HG03457 (cell line): Measurements from ENCODE around the gene PHYKPL.

Source experiments
- ATAC-seq: cut with Tn5 transposase; IDR thresholded peaks from one replicate; pipeline ENCODE4 v1.9.1; 2021; ENCODE audit warnings: moderate number of reproducible peaks; ENCODE audit not compliant: unreplicated experiment

Gene PHYKPL

GRCh38 chr5:178232124-178232919, at the start of gene PHYKPL:
TSS of gene PHYKPL (minus strand) at chr5:178232802. CDS start at chr5:178232550, 252 bp downstream.
- ATAC-seq: peak; percentile 58

DNA sequence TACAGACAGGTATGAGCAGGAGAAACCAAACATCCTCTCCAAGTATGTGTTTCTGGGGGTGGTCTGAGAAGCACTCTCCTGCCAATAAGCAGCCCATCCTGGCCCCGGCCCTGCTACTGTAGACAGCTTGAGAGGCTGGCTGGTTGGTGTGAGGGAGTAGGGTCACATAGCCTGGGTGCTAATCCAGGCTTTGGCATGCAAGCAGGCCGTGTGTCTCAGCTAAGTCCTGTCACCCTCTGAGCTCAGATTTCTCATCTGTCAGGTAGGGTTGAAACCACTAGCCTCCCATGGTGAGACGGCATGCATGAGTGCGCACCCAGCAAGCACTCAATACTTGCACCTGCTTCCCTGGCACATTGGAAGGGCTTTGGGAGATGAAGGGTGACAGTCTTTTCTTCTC, 49.8 kb upstream of the PHYKPL start:
- no peak for ATAC-seq

DNA sequence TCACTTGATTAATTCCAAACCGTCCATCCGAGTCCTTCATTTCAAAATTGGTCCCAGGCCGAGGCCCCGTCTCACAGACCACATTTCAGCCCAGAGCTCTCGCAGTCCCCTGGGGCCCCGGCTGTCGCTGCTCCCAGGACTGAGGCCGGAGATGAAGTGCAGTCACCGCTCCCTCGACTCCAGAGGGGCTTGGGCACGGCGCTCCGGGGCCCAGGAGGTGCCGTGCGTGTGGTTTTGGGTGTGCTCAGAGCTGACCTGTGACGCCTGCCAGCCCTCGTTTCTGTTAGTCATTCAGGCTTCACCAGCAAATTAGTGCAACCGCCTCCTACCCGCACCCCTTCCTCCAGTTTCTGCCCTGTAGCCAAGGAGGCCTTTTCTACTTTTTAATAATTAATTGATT, 48.7 kb upstream of the PHYKPL start:
- no peak for ATAC-seq

- ATAC-seq: no peak
Measured at GRCh38 chr5:178280631-178281030, 48.0 kb upstream of the PHYKPL start.

GRCh38 chr5:178279723-178280438, 47.3 kb upstream of the PHYKPL start:
- ATAC-seq: no peak

- no peak for ATAC-seq
Measured at GRCh38 chr5:178279026-178279722, 46.6 kb upstream of the PHYKPL start.

DNA sequence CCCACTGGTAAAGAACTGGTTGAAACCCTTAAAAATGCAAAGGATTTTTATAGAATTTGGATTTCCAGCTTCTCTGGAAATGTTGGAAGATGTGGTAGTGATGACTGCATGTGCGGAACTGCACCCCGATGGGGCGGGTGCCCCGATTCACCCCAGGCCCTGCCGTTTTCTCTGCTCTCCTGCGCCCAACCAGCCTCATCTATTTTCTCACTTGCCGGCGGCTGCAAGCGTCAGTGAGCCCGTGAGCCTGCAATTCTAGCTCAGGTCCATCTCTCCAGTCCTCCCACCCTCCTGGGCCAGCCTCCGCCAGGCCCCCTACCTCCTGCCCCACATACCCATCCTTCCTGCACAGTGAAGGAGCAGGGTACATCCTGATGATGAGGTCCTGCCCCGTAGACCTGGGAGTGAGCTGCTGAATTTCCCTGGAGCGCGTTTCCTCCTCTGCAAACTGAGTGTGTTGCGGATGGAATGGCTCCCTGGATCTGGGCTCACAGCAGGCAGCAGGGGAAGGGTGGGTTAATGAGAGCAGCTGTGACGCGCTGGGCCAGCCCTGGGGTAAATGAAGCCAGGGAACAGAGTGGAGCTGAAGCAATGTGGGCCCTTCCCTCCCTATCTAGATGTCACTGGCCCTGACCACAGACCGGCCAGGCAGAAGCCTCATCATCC, 45.9 kb upstream of the PHYKPL start:
- no peak for ATAC-seq

DNA sequence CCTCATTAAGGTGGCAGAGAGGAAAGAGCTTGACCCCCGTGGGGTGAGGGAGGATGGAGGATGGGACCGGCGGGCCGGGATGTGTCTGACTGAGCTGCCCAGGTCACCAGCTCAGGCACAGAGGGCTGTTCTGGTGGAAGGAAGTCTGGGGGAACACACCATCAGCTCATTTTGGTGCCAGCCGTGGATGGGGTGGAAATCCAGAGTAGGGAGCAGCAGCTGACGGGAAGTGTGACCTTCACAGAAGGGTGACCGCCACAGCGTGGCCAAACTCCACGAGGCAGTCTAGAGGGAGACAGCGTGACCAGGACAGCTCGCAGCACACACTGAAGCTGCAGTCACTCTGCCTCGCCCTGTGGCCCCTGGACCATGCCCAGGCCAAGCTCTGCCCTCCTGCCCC, 45.3 kb upstream of the PHYKPL start:
- ATAC-seq: no peak

- no peak for ATAC-seq
Measured at GRCh38 chr5:178277346-178277745, 44.7 kb upstream of the PHYKPL start.

GRCh38 chr5:178274781-178275537, 42.4 kb upstream of the PHYKPL start:
- no peak for ATAC-seq

DNA sequence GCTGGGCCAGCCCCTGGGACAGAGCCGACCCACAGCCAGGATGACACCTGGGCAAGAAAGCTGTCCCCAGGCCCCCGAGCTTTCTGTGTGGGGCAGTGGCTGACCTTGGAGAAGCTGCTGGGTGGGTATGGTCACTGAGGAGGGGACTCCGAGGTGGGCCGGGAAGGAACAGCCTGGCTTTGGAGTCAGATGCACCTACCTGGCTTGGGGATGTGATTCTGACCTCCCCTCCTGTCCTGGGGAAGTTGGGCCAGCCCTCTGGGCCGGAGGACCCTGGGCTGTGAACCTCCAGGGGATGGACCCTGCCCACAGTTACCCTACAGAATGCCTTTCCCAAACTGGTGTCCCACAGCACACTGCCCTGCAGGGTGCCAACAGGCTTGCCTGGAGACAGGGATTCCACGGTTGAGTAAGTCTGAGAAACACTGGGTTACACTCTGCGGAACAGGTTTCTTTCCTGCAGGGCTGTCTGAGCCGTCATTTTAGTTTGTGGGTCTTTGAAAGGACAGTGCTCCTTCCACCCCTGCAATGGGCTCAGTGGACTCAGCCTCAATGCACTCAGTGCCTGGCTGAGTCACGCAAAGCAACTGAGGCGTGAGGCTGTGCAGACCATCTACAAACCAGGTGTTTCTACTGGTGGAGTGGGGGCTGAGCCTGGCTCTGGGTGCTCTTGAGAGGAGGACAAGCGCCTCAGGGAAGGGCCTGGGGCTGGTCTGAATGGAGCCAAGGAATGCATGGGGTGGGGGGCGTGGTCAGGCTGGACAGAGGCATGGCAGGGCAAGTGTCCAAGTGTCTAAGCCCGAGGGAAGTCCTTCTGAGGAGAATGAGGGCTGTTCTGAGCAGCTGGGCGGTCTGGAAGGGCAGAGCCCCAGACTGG, 41.3 kb upstream of the PHYKPL start:
- no peak for ATAC-seq

GRCh38 chr5:178273041-178273440, 40.4 kb upstream of the PHYKPL start:
- ATAC-seq: no peak

DNA sequence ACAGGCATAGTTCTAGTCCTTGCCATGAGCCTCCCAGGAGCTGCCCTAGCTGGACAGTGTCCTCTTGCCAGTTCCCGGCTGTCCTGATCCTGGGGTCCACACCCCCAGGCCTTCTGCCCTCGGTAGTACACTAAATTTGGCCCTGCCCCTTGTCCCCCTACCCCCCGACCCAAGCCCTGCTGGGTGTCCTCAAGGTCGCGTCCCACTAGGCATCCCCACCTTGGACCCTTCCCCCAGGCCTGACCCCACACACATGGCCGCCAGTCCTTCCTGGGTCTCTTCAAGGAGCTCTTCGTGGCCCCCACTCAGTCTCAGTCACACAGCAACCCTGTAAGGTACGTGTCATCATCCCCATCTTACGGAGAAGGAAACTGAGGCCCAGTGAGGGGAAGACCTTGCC, 40.0 kb upstream of the PHYKPL start:
- no peak for ATAC-seq

DNA sequence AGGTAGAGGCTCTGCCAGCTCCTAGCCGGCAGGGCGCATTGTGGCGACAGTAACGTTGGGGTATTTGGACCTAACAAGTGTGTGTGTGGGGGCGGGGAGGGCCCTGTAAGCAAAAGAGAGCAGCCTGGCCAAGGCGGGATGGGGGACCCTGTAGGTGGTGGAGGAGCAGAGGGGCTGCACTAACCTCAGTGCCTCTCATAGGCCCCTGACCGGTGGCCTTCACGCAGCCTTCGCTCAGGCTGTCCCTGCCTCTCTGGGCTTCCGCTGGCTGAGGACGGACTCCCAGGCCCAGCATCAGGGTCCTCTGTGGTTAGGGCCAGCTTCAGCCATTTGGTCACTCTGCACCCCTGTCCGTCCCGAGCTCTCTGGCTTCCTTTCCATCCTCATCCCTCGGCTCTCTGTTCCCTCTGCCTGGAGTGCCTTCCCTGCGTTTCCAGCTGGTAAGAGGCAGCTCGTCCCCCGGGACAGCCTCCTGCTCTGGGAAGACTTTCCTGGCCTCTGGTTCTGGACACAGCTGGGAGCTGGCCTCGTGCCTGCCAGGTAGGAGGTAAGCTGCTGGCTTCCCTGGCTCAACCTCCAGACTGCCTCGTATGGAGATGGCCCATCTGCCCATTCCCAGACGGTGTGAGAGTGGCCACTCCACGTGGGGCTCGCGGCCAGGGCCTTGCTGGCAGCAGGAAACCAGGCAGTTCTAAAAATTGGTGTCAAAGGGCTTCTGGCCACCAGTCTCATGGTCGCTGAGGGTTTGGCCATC, 39.3 kb upstream of the PHYKPL start:
- ATAC-seq: no peak

GRCh38 chr5:178271231-178271630, 38.6 kb upstream of the PHYKPL start:
- ATAC-seq: no peak

GRCh38 chr5:178269499-178269898, 36.9 kb upstream of the PHYKPL start:
- ATAC-seq: no peak

- no peak for ATAC-seq
Measured at GRCh38 chr5:178267876-178268275, 35.3 kb upstream of the PHYKPL start.

DNA sequence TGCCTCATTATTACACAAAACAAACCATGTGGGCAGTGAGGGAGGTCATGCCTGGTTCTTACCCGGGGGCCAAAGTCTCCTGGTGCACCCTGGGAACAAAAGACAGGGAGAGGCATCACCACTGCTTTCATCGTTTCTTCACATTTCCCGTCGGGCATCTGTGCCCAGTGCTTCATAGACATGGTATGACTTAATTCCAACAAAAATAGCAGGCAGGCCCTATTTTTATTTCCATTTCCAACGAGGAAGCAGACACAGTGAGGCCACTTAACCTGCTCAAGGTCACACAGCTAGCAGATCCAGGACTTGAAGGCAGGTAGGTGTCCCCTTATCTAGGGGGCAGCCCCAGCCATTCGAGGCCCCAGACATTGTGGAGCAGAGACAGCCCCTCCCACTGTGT, 34.6 kb upstream of the PHYKPL start:
- ATAC-seq: no peak

DNA sequence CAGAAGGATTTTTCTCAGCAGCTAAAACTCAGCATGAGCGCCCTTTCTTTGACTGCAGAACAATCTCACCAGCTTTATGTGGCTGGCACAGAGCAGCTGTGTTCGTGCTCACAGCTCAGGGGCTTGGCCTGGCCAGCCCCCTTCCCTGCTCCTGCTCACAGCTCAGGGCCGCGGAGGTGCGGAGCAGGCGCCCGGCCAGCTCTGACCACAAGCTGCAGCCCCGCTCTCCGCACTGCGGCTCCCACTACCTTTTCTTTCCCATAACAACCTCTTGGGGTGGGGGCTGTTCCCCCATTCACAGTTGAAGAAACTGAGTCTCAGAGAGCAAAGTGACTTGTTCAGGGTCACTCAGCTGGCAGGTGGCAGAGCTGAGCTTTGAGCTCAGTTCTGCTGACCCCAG, 34.0 kb upstream of the PHYKPL start:
- no peak for ATAC-seq
